ENCODE data around the gene ZNF227. TPM values are rescaled to one million over a fixed set of nuclear protein-coding genes. Genes with fewer than 3 reads are reported as not detected.

The ZNF227 gene
- total RNA-seq, 2 donors from 2014 or later: 13.9 to 17.8 TPM

DNA sequence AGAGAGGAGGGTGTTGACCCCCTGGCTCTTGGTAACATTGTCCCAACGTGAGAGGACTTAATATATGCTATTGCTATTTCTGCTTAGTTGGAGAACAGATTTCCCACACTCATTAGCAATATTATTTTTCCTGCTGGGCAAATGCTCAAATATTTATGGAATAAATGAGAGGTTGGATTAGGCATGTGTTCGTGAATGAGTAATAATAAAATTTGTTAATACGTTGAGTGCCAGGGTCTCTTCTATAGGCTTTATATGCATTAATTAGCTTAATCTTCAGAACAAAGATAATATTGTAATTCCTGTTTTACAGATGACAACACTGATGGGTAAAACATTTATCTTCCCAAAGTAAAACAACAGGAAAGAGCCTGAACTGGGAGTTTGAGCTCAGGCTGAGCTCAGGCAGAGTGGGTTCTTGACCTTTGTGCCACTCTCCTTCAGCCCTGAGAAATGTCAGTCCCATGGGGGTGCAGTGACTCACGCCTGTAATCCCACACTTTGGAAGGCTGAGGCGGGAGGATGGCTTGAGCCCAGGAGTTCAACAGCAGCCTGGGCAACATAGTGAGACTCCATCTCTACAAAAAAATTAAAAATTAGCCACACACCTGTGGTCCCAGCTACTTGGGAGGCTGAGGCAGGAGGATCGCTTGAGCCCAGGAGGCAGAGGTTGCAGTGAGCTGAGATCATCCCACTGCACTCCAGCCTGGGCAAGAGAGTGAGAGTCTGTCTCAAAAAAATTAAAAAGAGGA lies 48.5 kb downstream of the ZNF227 start:
- H3K4me1 ChIP-seq (ENCODE audit: control insufficient read depth in 1 of 2, low read depth in 2 of 2): no peaks in the 10 kb centered on the region
- H3K27ac ChIP-seq: no peak overlapping the region
- H3K9me3 ChIP-seq: peaks cover 58% of the 10 kb centered on the region
- H3K36me3 ChIP-seq: no peaks in the 10 kb centered on the region
- H3K4me3 ChIP-seq: no peak overlapping the region
- DNase-seq (ENCODE audit: low spot score) (no peak), ATAC-seq (ENCODE audit: insufficient number of reproducible peaks, low FRiP score, low read depth) (no peak)
- TF ChIP-seq, protein P1, sequence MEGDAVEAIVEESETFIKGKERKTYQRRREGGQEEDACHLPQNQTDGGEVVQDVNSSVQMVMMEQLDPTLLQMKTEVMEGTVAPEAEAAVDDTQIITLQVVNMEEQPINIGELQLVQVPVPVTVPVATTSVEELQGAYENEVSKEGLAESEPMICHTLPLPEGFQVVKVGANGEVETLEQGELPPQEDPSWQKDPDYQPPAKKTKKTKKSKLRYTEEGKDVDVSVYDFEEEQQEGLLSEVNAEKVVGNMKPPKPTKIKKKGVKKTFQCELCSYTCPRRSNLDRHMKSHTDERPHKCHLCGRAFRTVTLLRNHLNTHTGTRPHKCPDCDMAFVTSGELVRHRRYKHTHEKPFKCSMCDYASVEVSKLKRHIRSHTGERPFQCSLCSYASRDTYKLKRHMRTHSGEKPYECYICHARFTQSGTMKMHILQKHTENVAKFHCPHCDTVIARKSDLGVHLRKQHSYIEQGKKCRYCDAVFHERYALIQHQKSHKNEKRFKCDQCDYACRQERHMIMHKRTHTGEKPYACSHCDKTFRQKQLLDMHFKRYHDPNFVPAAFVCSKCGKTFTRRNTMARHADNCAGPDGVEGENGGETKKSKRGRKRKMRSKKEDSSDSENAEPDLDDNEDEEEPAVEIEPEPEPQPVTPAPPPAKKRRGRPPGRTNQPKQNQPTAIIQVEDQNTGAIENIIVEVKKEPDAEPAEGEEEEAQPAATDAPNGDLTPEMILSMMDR (IDR thresholded peaks at IDR 0.05): no peak
- H3K27me3 ChIP-seq (replicated peaks; ENCODE audit: insufficient read depth): no peaks in the 10 kb centered on the region

DNA sequence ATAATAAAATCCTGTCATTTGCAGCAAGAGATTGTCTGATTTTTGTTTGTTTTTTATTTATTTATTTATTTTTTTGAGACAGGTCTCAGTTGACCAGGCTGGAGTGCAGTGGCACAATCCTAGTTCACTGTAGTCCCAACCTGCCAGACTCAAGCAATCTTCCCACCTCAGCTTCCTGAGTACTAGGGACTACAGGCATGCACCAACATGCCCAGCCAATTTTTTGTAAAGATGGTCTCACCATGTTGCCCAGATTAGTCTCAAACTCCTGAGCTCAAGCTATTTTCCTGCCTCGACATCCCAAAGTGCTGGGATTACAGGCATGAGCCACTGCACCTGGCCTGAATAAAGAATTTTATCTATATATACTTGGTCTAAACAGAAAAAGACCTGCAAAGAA lies 65.0 kb downstream of the ZNF227 start:
- no peak overlapping the region for H3K4me3 ChIP-seq
- no peaks in the 10 kb centered on the region for H3K27me3 ChIP-seq (replicated peaks; ENCODE audit: insufficient read depth)
- TF ChIP-seq, protein P1 (IDR thresholded peaks at IDR 0.05): no peak
- H3K4me1 ChIP-seq (ENCODE audit: control insufficient read depth in 1 of 2, low read depth in 2 of 2): no peaks in the 10 kb centered on the region
- no peak for DNase-seq (ENCODE audit: low spot score)
- H3K27ac ChIP-seq: no peak overlapping the region
- H3K36me3 ChIP-seq: peaks cover 10% of the 10 kb centered on the region
- ATAC-seq (ENCODE audit: insufficient number of reproducible peaks, low FRiP score, low read depth): no peak
- peaks cover 71% of the 10 kb centered on the region for H3K9me3 ChIP-seq

DNA sequence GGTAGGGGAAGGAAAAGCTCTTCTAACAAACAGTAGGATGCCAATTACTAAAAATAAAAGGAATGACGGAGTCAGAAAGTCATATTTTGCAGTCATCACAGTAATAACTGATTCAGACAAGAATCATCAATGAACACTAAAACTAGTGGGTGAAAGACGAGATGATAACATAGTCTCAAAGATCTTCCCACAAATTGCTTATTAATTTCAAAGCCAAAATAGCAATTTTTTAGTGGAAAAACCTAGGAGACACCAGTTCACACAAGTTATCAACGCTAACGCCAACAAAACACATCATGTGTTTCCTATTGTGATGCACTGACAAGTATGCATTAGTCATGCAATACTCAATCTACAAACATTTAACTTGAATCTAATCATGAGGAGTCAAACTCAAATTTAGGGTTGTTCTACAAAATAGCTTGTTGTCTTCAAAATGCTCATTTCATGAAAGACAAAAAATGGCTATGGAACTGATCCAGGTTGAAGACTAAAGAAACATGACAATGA lies 65.9 kb downstream of the ZNF227 start:
- Histone ChIP-seq H3K4me1 (ENCODE audit: control insufficient read depth in 1 of 2, low read depth in 2 of 2) (no peaks in the 10 kb centered on the region), H3K27ac (no peak overlapping the region), H3K36me3 (peaks cover 10% of the 10 kb centered on the region), H3K4me3 (no peak overlapping the region), H3K9me3 (peaks cover 71% of the 10 kb centered on the region), H3K27me3 (replicated peaks; ENCODE audit: insufficient read depth) (no peaks in the 10 kb centered on the region)
- TF ChIP-seq, protein P1 (IDR thresholded peaks at IDR 0.05): no peak
- DNase-seq (ENCODE audit: low spot score) (no peak), ATAC-seq (ENCODE audit: insufficient number of reproducible peaks, low FRiP score, low read depth) (no peak)

DNA sequence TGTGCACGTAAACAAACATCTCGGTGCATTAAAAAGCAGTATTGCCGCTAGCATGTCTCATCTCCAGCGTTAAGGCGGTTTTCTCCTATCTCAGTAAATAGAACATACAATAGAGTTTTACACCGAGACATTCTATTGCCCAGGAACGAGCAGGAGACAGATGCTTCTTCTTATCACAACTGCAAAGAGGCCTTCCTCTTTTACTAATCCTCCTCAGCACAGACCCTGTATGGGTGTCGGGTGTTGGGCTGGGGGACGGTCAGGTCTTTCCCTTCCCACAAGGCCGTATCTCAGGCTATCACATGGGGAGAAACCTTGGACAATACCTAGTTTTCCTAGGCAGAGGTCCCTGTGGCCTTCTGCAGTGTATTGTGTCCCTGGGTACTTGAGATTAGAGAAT lies 68.6 kb downstream of the ZNF227 start:
- no peaks in the 10 kb centered on the region for H3K27me3 ChIP-seq (replicated peaks; ENCODE audit: insufficient read depth)
- H3K9me3 ChIP-seq: peaks cover 81% of the 10 kb centered on the region
- ATAC-seq (ENCODE audit: insufficient number of reproducible peaks, low FRiP score, low read depth) (no peak), DNase-seq (ENCODE audit: low spot score) (no peak)
- TF ChIP-seq, protein P1 (IDR thresholded peaks at IDR 0.05): no peak
- H3K27ac ChIP-seq: no peak overlapping the region
- no peak overlapping the region for H3K4me3 ChIP-seq
- no peaks in the 10 kb centered on the region for H3K4me1 ChIP-seq (ENCODE audit: control insufficient read depth in 1 of 2, low read depth in 2 of 2)
- no peaks in the 10 kb centered on the region for H3K36me3 ChIP-seq

DNA sequence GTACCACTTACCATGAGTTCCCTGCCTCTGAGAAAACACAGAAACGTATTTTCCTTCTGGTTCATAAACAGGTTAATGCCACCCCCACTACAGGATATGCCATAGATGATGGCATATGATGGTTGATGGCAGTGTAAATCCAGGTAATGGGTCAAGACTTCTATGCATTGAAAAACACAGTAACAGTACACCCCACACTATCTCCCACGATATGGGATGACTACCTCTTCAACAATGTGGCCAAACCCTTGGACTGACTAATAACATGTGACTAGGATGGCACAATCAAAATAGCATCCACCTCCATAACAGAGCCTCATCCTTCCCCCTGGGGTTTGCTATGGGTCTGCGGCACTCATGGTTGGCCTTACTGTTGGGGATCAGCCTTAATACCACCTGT lies 70.5 kb downstream of the ZNF227 start:
- no peak for ATAC-seq (ENCODE audit: insufficient number of reproducible peaks, low FRiP score, low read depth)
- H3K27me3 ChIP-seq (replicated peaks; ENCODE audit: insufficient read depth): no peaks in the 10 kb centered on the region
- no peak overlapping the region for H3K4me3 ChIP-seq
- H3K27ac ChIP-seq: no peak overlapping the region
- TF ChIP-seq, protein P1 (IDR thresholded peaks at IDR 0.05): no peak
- peaks cover 10% of the 10 kb centered on the region for H3K36me3 ChIP-seq
- H3K4me1 ChIP-seq (ENCODE audit: control insufficient read depth in 1 of 2, low read depth in 2 of 2): no peaks in the 10 kb centered on the region
- DNase-seq (ENCODE audit: low spot score): no peak
- H3K9me3 ChIP-seq: peaks cover 86% of the 10 kb centered on the region
